ENCODE measurements around the gene BLID. TPM values are rescaled to one million over a fixed set of nuclear protein-coding genes. Genes with fewer than 3 reads are reported as not detected.

The BLID gene
- total RNA-seq, 3 donors from 2014 or later = 2.0 to 2.8 (median 2.4) TPM

DNA sequence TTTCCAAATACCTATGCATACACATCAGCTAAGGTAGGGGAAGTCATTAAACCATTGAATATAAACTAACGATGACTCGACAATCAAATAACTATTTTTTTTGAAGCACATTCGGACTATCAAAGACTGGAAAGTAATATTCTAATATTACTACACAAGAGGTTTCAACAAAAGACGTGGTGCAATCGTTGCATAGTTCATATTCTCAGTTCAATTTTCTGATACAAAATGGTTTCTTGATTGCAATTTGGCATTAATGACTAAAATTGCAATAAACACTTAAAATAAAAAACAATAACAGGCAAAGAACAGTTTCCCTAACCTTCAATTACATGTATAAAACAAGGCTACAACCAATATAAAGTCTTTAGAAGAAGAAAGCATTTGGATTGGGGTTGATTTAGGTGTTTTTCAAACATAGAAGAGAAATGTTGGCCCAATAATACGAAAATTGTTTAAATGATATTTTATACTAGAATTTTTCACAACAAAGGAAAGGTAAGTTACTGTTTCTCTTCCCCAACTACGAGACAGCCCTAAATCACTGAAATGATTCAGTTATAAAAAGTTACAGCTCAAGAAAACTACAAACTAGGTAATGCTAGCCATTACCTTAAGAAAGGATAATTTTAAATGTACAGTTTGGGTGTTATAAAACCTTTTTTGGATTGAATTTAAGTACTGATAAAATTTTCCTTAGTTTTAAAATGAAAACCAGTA is 17.6 kb downstream of the BLID start:
- H3K27me3 ChIP-seq = peaks cover 0 to 33% of the 10 kb centered on the region in 2 donors
- peak overlapping the region; percentile 88 to 92 for H3K27ac ChIP-seq
- intact Hi-C loops (cut with DNase I; ENCODE audit: low total_unique reads) = no loop called here
- H3K4me1 ChIP-seq = no peaks in the 10 kb centered on the region
- peak overlapping the region; percentile 54 to 72 (median 56) for H3K4me3 ChIP-seq
- no peaks in the 10 kb centered on the region for H3K36me3 ChIP-seq
- no peak for TF ChIP-seq POLR2A (IDR thresholded peaks at IDR 0.05)
- TF ChIP-seq, protein P1, sequence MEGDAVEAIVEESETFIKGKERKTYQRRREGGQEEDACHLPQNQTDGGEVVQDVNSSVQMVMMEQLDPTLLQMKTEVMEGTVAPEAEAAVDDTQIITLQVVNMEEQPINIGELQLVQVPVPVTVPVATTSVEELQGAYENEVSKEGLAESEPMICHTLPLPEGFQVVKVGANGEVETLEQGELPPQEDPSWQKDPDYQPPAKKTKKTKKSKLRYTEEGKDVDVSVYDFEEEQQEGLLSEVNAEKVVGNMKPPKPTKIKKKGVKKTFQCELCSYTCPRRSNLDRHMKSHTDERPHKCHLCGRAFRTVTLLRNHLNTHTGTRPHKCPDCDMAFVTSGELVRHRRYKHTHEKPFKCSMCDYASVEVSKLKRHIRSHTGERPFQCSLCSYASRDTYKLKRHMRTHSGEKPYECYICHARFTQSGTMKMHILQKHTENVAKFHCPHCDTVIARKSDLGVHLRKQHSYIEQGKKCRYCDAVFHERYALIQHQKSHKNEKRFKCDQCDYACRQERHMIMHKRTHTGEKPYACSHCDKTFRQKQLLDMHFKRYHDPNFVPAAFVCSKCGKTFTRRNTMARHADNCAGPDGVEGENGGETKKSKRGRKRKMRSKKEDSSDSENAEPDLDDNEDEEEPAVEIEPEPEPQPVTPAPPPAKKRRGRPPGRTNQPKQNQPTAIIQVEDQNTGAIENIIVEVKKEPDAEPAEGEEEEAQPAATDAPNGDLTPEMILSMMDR (IDR thresholded peaks at IDR 0.05) = no peak
- TF ChIP-seq POLR2AphosphoS5 (IDR thresholded peaks at IDR 0.05) = no peak
- H3K9me3 ChIP-seq = no peaks in the 10 kb centered on the region
- DNase-seq (ENCODE audit: low spot score in 2 of 2) = no peak

DNA sequence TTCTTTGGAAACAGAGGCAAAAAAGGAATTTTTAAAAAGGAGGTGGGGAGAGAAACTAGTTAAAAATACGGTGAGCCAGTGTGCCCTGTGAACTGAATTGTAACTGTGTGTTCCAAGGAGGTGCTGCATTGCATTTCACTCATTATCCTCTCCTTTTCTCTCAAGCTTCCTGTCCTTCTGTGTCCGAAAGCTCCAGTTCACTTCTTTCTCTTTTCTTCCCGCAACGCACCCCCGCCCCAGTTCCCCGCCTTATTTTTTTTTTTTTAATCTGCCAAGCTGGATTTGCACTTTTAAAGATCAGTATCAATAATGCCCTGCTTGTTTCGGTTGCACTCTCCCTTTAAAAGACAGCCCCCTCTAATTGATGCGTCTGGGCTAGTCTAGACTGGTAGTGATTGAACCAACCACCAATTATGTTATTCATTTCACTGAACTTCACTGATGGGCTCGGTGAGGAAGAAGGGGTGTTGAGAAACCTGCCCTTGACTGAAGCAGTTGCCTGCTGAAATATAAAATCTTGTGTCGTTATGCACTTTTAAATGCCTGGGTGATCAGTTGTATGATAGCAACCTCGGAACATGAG is 18.5 kb downstream of the BLID start:
- peak overlapping the region; percentile 54 to 72 (median 56) for H3K4me3 ChIP-seq

DNA sequence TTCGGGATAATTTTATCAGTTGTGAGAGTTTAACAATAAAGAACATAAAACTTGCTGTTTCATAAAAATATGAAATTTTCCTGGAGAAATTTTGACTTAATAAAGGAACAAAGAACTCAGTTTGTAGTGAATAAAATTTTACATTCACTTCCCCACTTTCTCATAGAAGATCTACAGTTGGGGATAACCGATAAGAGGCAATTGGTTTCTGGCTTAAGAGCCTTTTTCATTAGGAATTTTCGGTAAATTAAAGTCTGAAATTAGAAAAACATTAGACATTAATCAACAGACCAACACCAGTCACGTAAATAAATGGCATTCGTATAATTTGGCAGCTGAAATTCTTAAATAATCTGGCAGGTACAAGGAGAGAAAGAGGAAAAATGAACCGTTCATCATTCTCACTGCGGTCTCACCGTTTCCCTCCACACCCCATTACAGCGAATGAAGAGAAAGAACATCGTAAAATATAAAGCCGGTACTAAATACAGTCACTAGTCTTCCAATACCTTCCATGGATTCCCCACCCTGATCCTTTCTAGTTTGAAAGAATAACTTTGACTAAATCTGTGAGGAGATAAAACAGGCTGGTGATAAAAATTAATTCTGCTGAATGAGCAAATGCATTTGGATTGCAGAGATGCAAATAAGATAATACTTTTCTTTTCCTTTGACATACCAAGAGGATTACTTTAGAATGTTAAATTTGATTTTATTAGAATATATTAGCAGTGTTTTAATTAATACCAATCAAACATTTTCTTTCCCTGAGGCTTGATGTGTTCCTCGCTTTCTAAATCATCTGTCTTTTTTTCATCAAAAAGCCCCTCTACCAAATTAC is 19.5 kb downstream of the BLID start:
- Histone ChIP-seq H3K4me3 (peak overlapping the region; percentile 54 to 72 (median 56)), H3K36me3 (no peaks in the 10 kb centered on the region), H3K27me3 (peaks cover 0 to 28% of the 10 kb centered on the region in 2 donors), H3K9me3 (no peaks in the 10 kb centered on the region), H3K27ac (peak overlapping the region; percentile 88 to 92), H3K4me1 (no peaks in the 10 kb centered on the region)
- intact Hi-C loops (cut with DNase I; ENCODE audit: low total_unique reads) = no loop called here
- TF ChIP-seq POLR2A (IDR thresholded peaks at IDR 0.05) = no peak
- TF ChIP-seq POLR2AphosphoS5 (IDR thresholded peaks at IDR 0.05) = no peak
- TF ChIP-seq, protein P1 (IDR thresholded peaks at IDR 0.05) = no peak
- no peak for DNase-seq (ENCODE audit: low spot score in 2 of 2)

More for the DNA sequence above, 18.5 kb downstream of the BLID start:
- Histone ChIP-seq H3K36me3 (no peaks in the 10 kb centered on the region), H3K9me3 (no peaks in the 10 kb centered on the region), H3K4me1 (no peaks in the 10 kb centered on the region), H3K27me3 (peaks cover 0 to 33% of the 10 kb centered on the region in 2 donors), H3K27ac (peak overlapping the region; percentile 88 to 92)
- TF ChIP-seq POLR2AphosphoS5 (IDR thresholded peaks at IDR 0.05) (peak in 1 of 3 donors; percentile 25), POLR2A (IDR thresholded peaks at IDR 0.05) (no peak)
- intact Hi-C loops (cut with DNase I; ENCODE audit: low total_unique reads) = no loop called here
- no peak for DNase-seq (ENCODE audit: low spot score in 2 of 2)

DNA sequence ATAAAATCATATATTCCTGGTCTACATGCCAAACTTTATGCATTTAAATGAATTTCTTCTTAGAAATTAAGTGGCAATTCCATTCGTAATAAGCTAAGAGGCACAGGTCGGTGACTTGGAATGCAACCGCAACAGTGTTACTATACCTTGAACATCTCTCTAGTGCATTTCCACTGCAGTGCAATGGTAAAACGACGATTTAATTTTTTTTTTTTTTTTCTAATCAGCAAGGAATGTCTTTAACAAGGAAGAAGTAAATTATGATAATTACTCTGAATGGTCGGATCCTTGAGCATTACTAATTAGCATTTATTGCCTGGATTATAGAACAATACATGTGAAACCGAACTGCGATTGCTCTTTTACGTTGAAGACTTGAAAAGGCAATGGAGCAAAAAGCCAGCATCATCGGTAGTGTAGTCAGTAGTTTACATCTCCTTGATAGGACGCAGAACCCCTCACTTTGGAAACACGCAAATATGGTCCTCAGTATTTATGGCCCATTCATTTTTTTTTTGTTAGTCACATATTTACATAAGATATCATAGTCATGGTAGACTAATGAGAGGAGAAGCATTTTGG is 20.2 kb downstream of the BLID start:
- intact Hi-C loops (cut with DNase I; ENCODE audit: low total_unique reads) = no loop called here
- peaks cover 0 to 28% of the 10 kb centered on the region in 2 donors for H3K27me3 ChIP-seq

DNA sequence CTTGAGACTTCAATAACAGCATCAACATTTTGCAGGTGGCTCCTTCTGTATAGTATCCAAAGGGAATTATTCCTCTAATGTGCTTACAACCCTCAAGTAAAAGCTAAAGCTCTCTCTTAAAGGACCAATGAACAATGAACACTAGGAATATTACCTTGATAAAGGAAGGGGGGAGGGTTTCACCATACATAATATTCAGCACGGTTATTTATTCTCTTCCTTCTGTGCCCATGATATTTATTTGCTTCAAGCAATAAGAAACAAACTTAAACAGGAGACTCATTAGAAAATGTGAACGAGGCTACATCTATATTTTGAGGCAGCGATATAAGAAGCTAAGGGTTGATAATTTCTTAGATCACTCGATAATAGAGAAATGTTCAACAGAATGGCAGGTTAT is 21.2 kb downstream of the BLID start:
- H3K27me3 ChIP-seq = peaks cover 0 to 22% of the 10 kb centered on the region in 2 donors
- no peak for TF ChIP-seq POLR2A (IDR thresholded peaks at IDR 0.05)
- TF ChIP-seq, protein P1 (IDR thresholded peaks at IDR 0.05) = no peak
- no peak for TF ChIP-seq POLR2AphosphoS5 (IDR thresholded peaks at IDR 0.05)
- no peaks in the 10 kb centered on the region for H3K36me3 ChIP-seq
- H3K9me3 ChIP-seq = no peaks in the 10 kb centered on the region
- DNase-seq (ENCODE audit: low spot score in 2 of 2) = no peak
- H3K27ac ChIP-seq = peak overlapping the region; percentile 88 to 92
- intact Hi-C loops (cut with DNase I; ENCODE audit: low total_unique reads) = no loop called here
- no peaks in the 10 kb centered on the region for H3K4me1 ChIP-seq
- peak overlapping the region in 2 of 3 donors; percentile 56 to 72 for H3K4me3 ChIP-seq

More for the DNA sequence above, 20.2 kb downstream of the BLID start:
- peak overlapping the region; percentile 54 to 72 (median 56) for H3K4me3 ChIP-seq
- no peaks in the 10 kb centered on the region for H3K4me1 ChIP-seq
- TF ChIP-seq POLR2A (IDR thresholded peaks at IDR 0.05) = no peak
- TF ChIP-seq POLR2AphosphoS5 (IDR thresholded peaks at IDR 0.05) = no peak
- TF ChIP-seq, protein P1 (IDR thresholded peaks at IDR 0.05) = no peak
- DNase-seq (ENCODE audit: low spot score in 2 of 2) = no peak
- H3K27ac ChIP-seq = peak overlapping the region; percentile 88 to 92
- no peaks in the 10 kb centered on the region for H3K9me3 ChIP-seq
- H3K36me3 ChIP-seq = no peaks in the 10 kb centered on the region
